Body of pancreas (tissue), 4 donors: ENCODE data around the gene ADGRB2.

Experiments used
- CTCF ChIP-seq, 7 experiments: fragments of 450-650 bp in 4 of 7; fragments of 200-600 bp in 3 of 7; sonication (generic) in 3 of 7; IDR thresholded peaks; one replicate each; pipeline ENCODE4 v1.5.1; 2016 to 2019; ENCODE audit warnings: antibody characterized with exemption in 7 of 7
- POLR2A ChIP-seq, 3 donors: fragments of 450-650 bp; IDR thresholded peaks; one replicate each; pipeline ENCODE4 v1.6.1; 2016; ENCODE audit warnings: antibody characterized with exemption in 3 of 3, mild to moderate bottlenecking in 2 of 3

GRCh38 chr1:31715087-31715872 lies 48.9 kb downstream of the ADGRB2 start:
- TF ChIP-seq POLR2A (IDR thresholded peaks at IDR 0.05) (peak in 1 of 3 donors; percentile 41), CTCF (IDR thresholded peaks at IDR 0.05) (peak; percentile 63 to 86 (median 75))
